Mucosa of descending colon (tissue), 3 donors: ENCODE data around the gene KRTDAP. TPM values are rescaled to one million over a fixed set of nuclear protein-coding genes. Genes with fewer than 3 reads are reported as not detected.
A peak's percentile ranks its signal among the peaks of the same experiment; 100 is the strongest.

Experiments
- ATAC-seq: fragments of 200-7000 bp; cut with Tn5 transposase; one replicate; pipeline ENCODE4 v1.9.1; 2020; ENCODE audit warnings: mild to moderate bottlenecking, moderate library complexity
- DNase-seq, 3 donors: peaks; one replicate each; pipeline ENCODE4 v3.0.0-alpha.2; 2020
- H3K36me3 ChIP-seq: fragments of 200-600 bp; one replicate; pipeline ENCODE4 v1.8.0; 2021; ENCODE audit warnings: low read depth, mild to moderate bottlenecking
- H3K4me1 ChIP-seq: fragments of 200-600 bp; one replicate; pipeline ENCODE4 v1.8.0; 2021; ENCODE audit warnings: low read depth, mild to moderate bottlenecking
- H3K4me3 ChIP-seq: fragments of 200-600 bp; one replicate; pipeline ENCODE4 v1.8.0; 2021; ENCODE audit warnings: mild to moderate bottlenecking
- H3K9me3 ChIP-seq: fragments of 200-600 bp; one replicate; pipeline ENCODE4 v1.8.0; 2021; ENCODE audit warnings: mild to moderate bottlenecking
- intact Hi-C, 2 donors: fragments of 100-400 bp; cut with DNase I in 1 of 2; cut with micrococcal nuclease in 1 of 2; formaldehyde crosslinking; loops; one replicate each; pipeline versions ENCODE4 v1.11.0 to v1.11.1; 2022; cut with DNase I, micrococcal nuclease
- total RNA-seq, 3 donors: library from RNA; stranded (reverse); fragmentation: NEBNext Ultra II Directional in 2 of 3; extraction: Animal tissue kit (Norgen Biotek cat#: 25700) in 2 of 3; gene quantifications; one replicate each; pipeline versions ENCODE4 v1.2.1 to v1.2.4, GENCODE V29; 2021 to 2023
- TF ChIP-seq, protein P1 (sequence below): fragments of 200-600 bp; IDR thresholded peaks from one replicate; pipeline ENCODE4 v1.8.0; 2022; ENCODE audit warnings: antibody characterized with exemption, mild to moderate bottlenecking
- donor health status: DM: no; HTN: no; CAD: no; lungs with moderate emphysema.
- donor health status: DM: no; HTN: no; CAD: no.
- donor health status: DM: no; HTN: yes; CAD: no.

KRTDAP gene
- total RNA-seq, 3 donors from 2014 or later = not detected

DNA sequence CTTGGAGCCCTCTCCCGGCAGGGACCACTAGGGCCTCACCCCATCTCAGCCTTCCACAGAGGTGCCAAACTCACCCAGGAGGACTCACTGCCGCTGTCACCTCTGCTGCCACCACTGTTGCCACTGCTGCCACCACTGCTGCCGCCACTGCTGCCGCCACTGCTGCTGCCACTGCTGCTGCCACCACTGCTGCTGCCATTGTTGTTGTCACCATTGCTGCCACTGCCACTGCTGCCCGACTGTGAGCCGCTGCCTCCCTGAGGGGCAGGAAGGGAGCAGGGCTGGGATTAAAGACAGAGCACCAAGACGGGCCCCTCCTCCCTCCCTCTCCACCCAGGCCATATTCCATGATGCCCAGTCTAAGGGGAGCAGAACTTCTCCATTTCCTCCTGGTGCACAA, 21.1 kb upstream of the KRTDAP start:
- Histone ChIP-seq H3K36me3 (no peaks in the 10 kb centered on the region), H3K9me3 (no peaks in the 10 kb centered on the region), H3K4me3 (no peak overlapping the region), H3K4me1 (peaks cover 9% of the 10 kb centered on the region)
- ATAC-seq = no peak
- intact Hi-C loops = no loop called here
- DNase-seq = no peak
- TF ChIP-seq, protein P1, sequence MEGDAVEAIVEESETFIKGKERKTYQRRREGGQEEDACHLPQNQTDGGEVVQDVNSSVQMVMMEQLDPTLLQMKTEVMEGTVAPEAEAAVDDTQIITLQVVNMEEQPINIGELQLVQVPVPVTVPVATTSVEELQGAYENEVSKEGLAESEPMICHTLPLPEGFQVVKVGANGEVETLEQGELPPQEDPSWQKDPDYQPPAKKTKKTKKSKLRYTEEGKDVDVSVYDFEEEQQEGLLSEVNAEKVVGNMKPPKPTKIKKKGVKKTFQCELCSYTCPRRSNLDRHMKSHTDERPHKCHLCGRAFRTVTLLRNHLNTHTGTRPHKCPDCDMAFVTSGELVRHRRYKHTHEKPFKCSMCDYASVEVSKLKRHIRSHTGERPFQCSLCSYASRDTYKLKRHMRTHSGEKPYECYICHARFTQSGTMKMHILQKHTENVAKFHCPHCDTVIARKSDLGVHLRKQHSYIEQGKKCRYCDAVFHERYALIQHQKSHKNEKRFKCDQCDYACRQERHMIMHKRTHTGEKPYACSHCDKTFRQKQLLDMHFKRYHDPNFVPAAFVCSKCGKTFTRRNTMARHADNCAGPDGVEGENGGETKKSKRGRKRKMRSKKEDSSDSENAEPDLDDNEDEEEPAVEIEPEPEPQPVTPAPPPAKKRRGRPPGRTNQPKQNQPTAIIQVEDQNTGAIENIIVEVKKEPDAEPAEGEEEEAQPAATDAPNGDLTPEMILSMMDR = no peak

DNA sequence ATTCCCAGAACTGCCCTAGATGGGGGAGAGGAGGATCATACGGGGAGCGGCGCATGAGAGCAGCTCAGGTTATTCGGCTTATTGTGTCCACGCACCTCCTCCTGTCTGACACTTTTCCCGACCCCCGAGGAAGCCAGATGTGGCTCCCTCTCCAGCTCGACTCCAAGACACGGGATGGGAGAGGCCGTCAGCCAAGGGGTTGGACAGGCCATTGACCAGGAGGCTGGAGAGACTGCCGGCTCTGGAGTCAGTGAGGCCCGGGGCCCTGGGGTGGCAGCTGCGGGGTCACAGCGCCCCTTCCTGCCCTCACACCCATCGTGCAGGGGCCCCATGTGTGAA, 20.3 kb upstream of the KRTDAP start:
- ATAC-seq (no peak), DNase-seq (no peak)
- peaks cover 9% of the 10 kb centered on the region for H3K4me1 ChIP-seq
- no peak overlapping the region for H3K4me3 ChIP-seq
- H3K36me3 ChIP-seq = no peaks in the 10 kb centered on the region
- no peaks in the 10 kb centered on the region for H3K9me3 ChIP-seq
- intact Hi-C loops = no loop called here
- TF ChIP-seq, protein P1 = no peak

DNA sequence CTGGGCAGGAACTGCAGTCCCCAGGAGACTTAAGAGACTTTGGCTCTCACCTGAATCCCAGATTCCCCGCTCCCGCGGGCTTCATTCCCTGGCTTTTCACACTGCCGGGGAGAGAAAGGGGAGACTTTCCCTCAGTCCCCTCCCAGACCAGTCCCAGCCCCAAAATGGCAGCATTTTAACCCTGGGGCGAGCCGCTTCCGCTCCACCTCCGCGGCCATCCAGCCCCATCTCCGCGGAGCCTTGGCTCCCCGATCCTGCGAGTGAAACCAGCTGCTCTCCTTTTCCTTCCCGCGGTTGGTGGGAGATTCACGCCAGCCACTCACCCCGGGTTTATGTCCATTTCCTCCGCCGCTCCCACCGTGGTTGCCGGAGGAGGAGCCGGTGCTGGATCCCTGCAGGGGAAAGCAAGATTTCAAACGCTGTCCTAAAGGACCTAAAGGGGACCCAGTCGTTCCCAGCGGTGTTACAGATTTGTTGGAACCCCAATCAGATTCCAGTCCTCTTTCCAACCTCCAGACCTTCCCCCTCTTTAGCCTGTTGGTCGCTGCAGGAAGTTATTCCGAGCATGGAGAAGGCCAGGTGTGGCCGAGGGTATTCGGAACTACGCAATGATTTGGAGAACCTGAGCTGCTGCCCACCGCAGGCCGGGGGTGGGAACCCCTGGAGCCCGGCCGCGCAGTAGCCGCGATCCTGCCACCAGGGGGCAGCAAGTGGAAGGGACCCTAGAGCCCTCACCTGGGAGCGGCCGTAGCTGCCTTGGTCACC, 19.8 kb upstream of the KRTDAP start:
- Histone ChIP-seq H3K4me3 (no peak overlapping the region), H3K4me1 (peaks cover 9% of the 10 kb centered on the region), H3K36me3 (no peaks in the 10 kb centered on the region), H3K9me3 (no peaks in the 10 kb centered on the region)
- ATAC-seq = peak; percentile 89
- TF ChIP-seq, protein P1 = peak; percentile 88
- peak; percentile 73 to 85 (median 84) for DNase-seq
- intact Hi-C loops = no loop called here

DNA sequence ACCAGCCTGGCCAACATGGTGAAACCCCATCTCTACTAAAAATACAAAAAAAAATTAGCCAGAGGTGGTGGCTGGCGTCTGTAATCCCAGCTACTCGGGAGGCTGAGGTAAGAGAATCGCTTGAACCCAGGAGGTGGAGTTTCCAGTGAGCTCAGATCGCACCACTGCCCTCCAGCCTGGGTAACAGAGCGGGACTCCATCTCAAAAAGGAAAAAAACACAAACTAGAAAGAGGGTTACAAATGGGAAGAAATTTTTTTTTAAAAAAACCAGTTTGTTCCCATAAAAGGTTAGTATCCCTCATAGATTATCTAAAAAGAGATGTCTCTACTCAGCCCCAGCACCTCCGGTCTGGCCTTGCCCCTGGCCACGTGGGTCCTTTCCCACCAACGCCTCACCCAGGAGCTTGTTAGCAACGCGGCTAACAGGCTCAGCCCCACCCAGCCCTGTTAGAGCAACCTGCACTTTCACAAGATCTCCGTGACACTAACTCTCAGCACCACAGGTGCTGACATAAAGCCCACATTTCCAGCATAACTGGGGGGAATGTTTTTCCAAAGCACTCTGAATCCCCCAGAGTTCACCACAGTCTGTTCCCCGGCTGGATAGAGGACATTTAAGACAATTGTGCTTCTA, 18.9 kb upstream of the KRTDAP start:
- H3K4me1 ChIP-seq = peaks cover 9% of the 10 kb centered on the region
- no peaks in the 10 kb centered on the region for H3K36me3 ChIP-seq
- TF ChIP-seq, protein P1 = no peak
- intact Hi-C loops = no loop called here
- ATAC-seq = peak; percentile 78
- no peak overlapping the region for H3K4me3 ChIP-seq
- no peaks in the 10 kb centered on the region for H3K9me3 ChIP-seq
- DNase-seq = peak in 2 of 3 donors; percentile 53 to 60

DNA sequence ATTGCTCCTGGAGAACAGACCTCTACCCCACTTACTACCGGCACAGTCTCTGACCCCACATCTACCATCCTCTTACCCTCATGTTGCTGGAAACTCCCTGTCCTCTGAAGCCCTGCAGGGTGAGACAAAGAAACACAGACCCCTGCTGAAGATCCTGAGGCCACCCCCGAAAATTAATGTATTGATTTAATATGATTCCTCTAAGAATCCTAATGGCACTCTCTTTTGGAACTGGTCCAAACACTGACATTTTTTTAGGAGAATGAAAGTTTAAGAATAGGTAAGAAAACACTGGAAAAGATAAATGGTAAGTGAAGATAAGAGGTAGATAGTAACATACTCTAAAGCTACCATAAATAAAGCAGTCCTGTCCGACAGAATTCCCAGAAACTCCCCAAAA, 17.9 kb upstream of the KRTDAP start:
- DNase-seq (no peak), ATAC-seq (no peak)
- Histone ChIP-seq H3K4me1 (peaks cover 9% of the 10 kb centered on the region), H3K36me3 (no peaks in the 10 kb centered on the region), H3K9me3 (no peaks in the 10 kb centered on the region), H3K4me3 (no peak overlapping the region)
- TF ChIP-seq, protein P1 = no peak
- intact Hi-C loops = no loop called here
